ENCODE data around the gene METTL5.
"Not testable (repeated sequence)": the region's sequence is repeated elsewhere in the genome, so short reads cannot be mapped to it uniquely, and the experiment has no call there.

DNA sequence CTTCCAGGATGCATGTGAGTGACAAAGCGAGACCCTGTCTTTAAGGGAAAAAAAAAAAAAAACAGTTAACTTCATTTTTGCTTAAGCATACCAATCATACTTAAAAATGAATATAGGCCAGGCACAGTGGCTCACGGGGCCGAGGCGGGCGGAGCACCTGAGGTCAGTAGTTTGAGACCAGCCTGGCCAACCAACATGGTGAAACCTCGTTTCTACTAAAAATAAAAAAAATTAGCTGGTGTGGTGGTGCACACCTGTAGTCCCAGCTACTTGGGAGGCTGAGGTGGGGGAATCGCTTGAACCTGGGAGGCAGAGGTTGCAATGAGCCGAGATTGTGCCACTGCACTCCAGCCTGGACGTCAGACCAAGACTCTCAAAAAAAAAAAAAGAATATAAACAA, 46.7 kb upstream of the METTL5 start:
- TF ChIP-seq, protein P1, sequence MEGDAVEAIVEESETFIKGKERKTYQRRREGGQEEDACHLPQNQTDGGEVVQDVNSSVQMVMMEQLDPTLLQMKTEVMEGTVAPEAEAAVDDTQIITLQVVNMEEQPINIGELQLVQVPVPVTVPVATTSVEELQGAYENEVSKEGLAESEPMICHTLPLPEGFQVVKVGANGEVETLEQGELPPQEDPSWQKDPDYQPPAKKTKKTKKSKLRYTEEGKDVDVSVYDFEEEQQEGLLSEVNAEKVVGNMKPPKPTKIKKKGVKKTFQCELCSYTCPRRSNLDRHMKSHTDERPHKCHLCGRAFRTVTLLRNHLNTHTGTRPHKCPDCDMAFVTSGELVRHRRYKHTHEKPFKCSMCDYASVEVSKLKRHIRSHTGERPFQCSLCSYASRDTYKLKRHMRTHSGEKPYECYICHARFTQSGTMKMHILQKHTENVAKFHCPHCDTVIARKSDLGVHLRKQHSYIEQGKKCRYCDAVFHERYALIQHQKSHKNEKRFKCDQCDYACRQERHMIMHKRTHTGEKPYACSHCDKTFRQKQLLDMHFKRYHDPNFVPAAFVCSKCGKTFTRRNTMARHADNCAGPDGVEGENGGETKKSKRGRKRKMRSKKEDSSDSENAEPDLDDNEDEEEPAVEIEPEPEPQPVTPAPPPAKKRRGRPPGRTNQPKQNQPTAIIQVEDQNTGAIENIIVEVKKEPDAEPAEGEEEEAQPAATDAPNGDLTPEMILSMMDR (IDR thresholded peaks at IDR 0.05; ENCODE audit: insufficient read depth, low read length, poor library complexity, severe bottlenecking): not testable (repeated sequence)
- TF ChIP-seq EZH2phosphoT487 (conservative IDR thresholded peaks at IDR 0.05; ENCODE audit: low read length): not testable (repeated sequence)
